K562 (cell line): Measurements from ENCODE around the gene SLC25A33. TPM values are rescaled to one million over a fixed set of nuclear protein-coding genes. Genes with fewer than 3 reads are reported as not detected.

ENCODE experiments used
- ATAC-seq: fragments of 200-7000 bp; cut with Tn5 transposase; 3 replicates; pipeline ENCODE4 v1.9.1; 2020; ENCODE audit warnings: moderate library complexity
- BruUV-seq: library from RNA; stranded (reverse); fragments of 400-500 nt; replicated peaks from 2 replicates; lab custom pipeline; 2021; lab: Mats Ljungman, UMichigan
- CTCF ChIA-PET: fragments of 300-600 bp; formaldehyde crosslinking; extraction: SDS; loops from one replicate; lab custom pipeline; 2021; ENCODE audit warnings: low intra/inter-chr PET ratio; lab: Yijun Ruan, JAX
- POLR2A ChIA-PET: fragments of 300-600, 350-650 bp; sonication (Branson Sonifier 250); formaldehyde crosslinking; extraction: SDS; loops from one replicate; lab custom pipeline; 2021; ENCODE audit warnings: antibody characterized with exemption, inconsistent platforms; lab: Yijun Ruan, JAX
- DNase-seq, 4 experiments: peaks; one replicate each; pipeline versions ENCODE4 v3.0.0 to v3.0.0-alpha.2; 2011 to 2018; ENCODE audit warnings: low spot score in 3 of 4, mixed read lengths in 3 of 4; ENCODE audit errors: extremely low read depth in 1 of 4
- FAIRE-seq: peaks from 2 replicates; lab custom pipeline; 2011; peaks lifted over from hg19 to GRCh38; lab: Jason Lieb, UNC
- H2AFZ ChIP-seq: 2 replicates; pipeline ENCODE4 v1.6.0; 2011; ENCODE audit warnings: low read depth, low read length, control low read depth, inconsistent platforms
- H3K27ac ChIP-seq: fragments of 200-600 bp; 3 replicates; pipeline ENCODE4 v1.8.0; 2011; ENCODE audit warnings: low read depth, mild to moderate bottlenecking, control low read depth, inconsistent platforms, low read length, moderate library complexity, mixed read lengths; ENCODE audit errors: extremely low read depth
- H3K27me3 ChIP-seq, 2 experiments: fragments of 300-600 bp in 1 of 2; 2 replicates in 1 of 2; 3 replicates in 1 of 2; pipeline versions ENCODE4 v1.6.0 to v1.8.0; 2011; ENCODE audit warnings: inconsistent platforms in 2 of 2, low read length in 2 of 2, mild to moderate bottlenecking in 1 of 2, mixed read lengths in 1 of 2, moderate library complexity in 1 of 2; ENCODE audit not compliant: control insufficient read depth in 2 of 2, insufficient read depth in 2 of 2
- H3K36me3 ChIP-seq: fragments of 300-600 bp; 3 replicates; pipeline ENCODE4 v1.8.0; 2011; ENCODE audit warnings: mild to moderate bottlenecking, low read length, inconsistent platforms; ENCODE audit not compliant: control insufficient read depth, insufficient read depth
- H3K4me1 ChIP-seq, 2 experiments: fragments of 200-600 bp in 1 of 2; replicated peaks in 1 of 2; 2 replicates in 1 of 2; 3 replicates in 1 of 2; pipeline versions ENCODE4 v1.5.1 to v1.8.0; 2011; ENCODE audit warnings: inconsistent platforms in 2 of 2, low read length in 2 of 2, mild to moderate bottlenecking in 1 of 2, mixed read lengths in 1 of 2, moderate library complexity in 1 of 2; ENCODE audit not compliant: control insufficient read depth in 2 of 2, insufficient read depth in 2 of 2
- H3K4me2 ChIP-seq: 2 replicates; pipeline ENCODE4 v1.6.1; 2011; ENCODE audit warnings: low read length, control low read depth, inconsistent platforms, mixed read lengths; ENCODE audit not compliant: insufficient read depth
- H3K4me3 ChIP-seq: fragments of 200-600 bp; sonication (generic), shearing (Covaris generic); 2 replicates; pipeline ENCODE4 v1.5.1; 2016; ENCODE audit warnings: control low read depth, inconsistent platforms
- H3K79me2 ChIP-seq: fragments of 200-600 bp; 3 replicates; pipeline ENCODE4 v1.8.0; 2011; ENCODE audit warnings: low read length, inconsistent platforms; ENCODE audit not compliant: control insufficient read depth, insufficient read depth
- H3K9ac ChIP-seq, 2 experiments: 2 replicates each; pipeline versions ENCODE4 v1.6.0 to v1.6.1; 2011; ENCODE audit warnings: low read depth in 2 of 2, low read length in 2 of 2, control low read depth in 1 of 2, inconsistent platforms in 1 of 2, mild to moderate bottlenecking in 1 of 2, mixed read lengths in 1 of 2; ENCODE audit not compliant: insufficient read depth in 1 of 2
- H3K9me1 ChIP-seq: one replicate; pipeline ENCODE4 v1.6.0; 2011; ENCODE audit warnings: inconsistent platforms, mild to moderate bottlenecking, low read length, moderate library complexity; ENCODE audit not compliant: control insufficient read depth, insufficient read depth
- H3K9me3 ChIP-seq: replicated peaks from 2 replicates; pipeline ENCODE4 v1.5.1; 2011; ENCODE audit warnings: low read depth, low read length, inconsistent platforms; ENCODE audit not compliant: control insufficient read depth, insufficient read depth
- H4K20me1 ChIP-seq: replicated peaks from 2 replicates; pipeline ENCODE4 v1.6.1; 2011; ENCODE audit warnings: low read length, inconsistent platforms, mixed read lengths; ENCODE audit not compliant: control insufficient read depth, insufficient read depth
- HIVEP1 ChIP-seq: fragments of 250-450 bp; sonication (Bioruptor Pico); IDR thresholded peaks from 2 replicates; pipeline ENCODE4 v1.4.0; 2020; ENCODE audit warnings: mild to moderate bottlenecking
- IRF2 ChIP-seq: sonication (generic); formaldehyde crosslinking; IDR thresholded peaks from 2 replicates; pipeline ENCODE4 v1.8.1; 2022; ENCODE audit warnings: mild to moderate bottlenecking, missing genetic modification reagents
- KAT7 ChIP-seq: sonication (generic); formaldehyde crosslinking; IDR thresholded peaks from 2 replicates; pipeline ENCODE4 v1.8.0; 2022; ENCODE audit warnings: missing genetic modification reagents, mild to moderate bottlenecking, borderline replicate concordance
- MYNN ChIP-seq, 2 experiments: sonication (generic); formaldehyde crosslinking in 1 of 2; IDR thresholded peaks; 2 replicates each; pipeline versions ENCODE4 v1.5.0 to v1.6.1; 2016 to 2020; ENCODE audit warnings: antibody characterized with exemption in 1 of 2, missing genetic modification reagents in 1 of 2
- NR4A1 ChIP-seq, 2 experiments: fragments of 250-450 bp in 1 of 2; fragments of 450-650 bp in 1 of 2; sonication (Bioruptor Pico) in 1 of 2; IDR thresholded peaks; 2 replicates each; pipeline versions ENCODE4 v1.4.0 to v1.6.1; 2016 to 2020; ENCODE audit warnings: mild to moderate bottlenecking in 2 of 2, missing compliant biosample characterization in 1 of 2, missing genetic modification characterization in 1 of 2, moderate library complexity in 1 of 2
- PHF21A ChIP-seq: fragments of 450-650 bp; IDR thresholded peaks from 2 replicates; pipeline ENCODE4 v1.6.1; 2017; ENCODE audit warnings: low read depth, borderline replicate concordance
- RFX5 ChIP-seq: IDR thresholded peaks from 2 replicates; pipeline ENCODE4 v1.6.1; 2011; ENCODE audit warnings: low read depth, mild to moderate bottlenecking, improper control_type of control experiment, low read length
- RUNX1 ChIP-seq: sonication (generic); IDR thresholded peaks from 2 replicates; pipeline ENCODE4 v1.6.1; 2016; ENCODE audit warnings: antibody characterized with exemption, low read depth
- SP2 ChIP-seq: IDR thresholded peaks from 2 replicates; pipeline ENCODE4 v1.6.1; 2011; ENCODE audit warnings: mild to moderate bottlenecking, low read depth, low read length, moderate library complexity; ENCODE audit not compliant: poor library complexity, severe bottlenecking; ENCODE audit errors: extremely low read depth
- ZBTB17 ChIP-seq: fragments of 450-650 bp; formaldehyde crosslinking; IDR thresholded peaks from 2 replicates; pipeline ENCODE4 v1.4.0; 2020; ENCODE audit warnings: mild to moderate bottlenecking
- ZBTB7A ChIP-seq: IDR thresholded peaks from 2 replicates; pipeline ENCODE4 v1.6.1; 2011; ENCODE audit warnings: low read depth, mild to moderate bottlenecking, low read length, moderate library complexity, borderline replicate concordance; ENCODE audit not compliant: control insufficient read depth
- ZBTB9 ChIP-seq: fragments of 450-650 bp; formaldehyde crosslinking; IDR thresholded peaks from 2 replicates; pipeline ENCODE4 v1.4.0; 2020; ENCODE audit warnings: mild to moderate bottlenecking, moderate library complexity
- ZNF274 ChIP-seq: IDR thresholded peaks from 2 replicates; pipeline ENCODE4 v1.6.1; 2011; ENCODE audit warnings: low read depth, mild to moderate bottlenecking, low read length, moderate library complexity, borderline replicate concordance
- ZNF282 ChIP-seq: sonication (generic); formaldehyde crosslinking; IDR thresholded peaks from 2 replicates; pipeline ENCODE4 v1.8.1; 2023; ENCODE audit warnings: missing genetic modification reagents
- WGBS: fragments of 100-300 bp; shearing (Covaris generic); methylation state at CpG from one replicate; pipeline ENCODE4 v1.1.6; 2016; ENCODE audit warnings: low coverage, mixed read lengths; ENCODE audit not compliant: insufficient coverage; ENCODE audit errors: missing lambda C conversion rate; 5-methylcytosine and 5-hydroxymethylcytosine counted together
- in situ Hi-C: fragments of 300-500 bp; cut with MboI; formaldehyde crosslinking; loops from 4 replicates; pipeline ENCODE4 v1.15.0; 2018; ENCODE audit warnings: inconsistent platforms, mixed read lengths
- intact Hi-C: fragments of 100-400 bp; cut with micrococcal nuclease; formaldehyde crosslinking; loops from 2 replicates; pipeline ENCODE4 v1.14.2; 2022
- polyA plus RNA-seq, 8 experiments: library from polyadenylated mRNA; depleted of rRNA in 4 of 8; stranded (reverse) in 5 of 8; unstranded in 3 of 8; fragments of >200 nt; fragmentation: Nextera tagmentation in 2 of 8; fragmentation: Illumina TruSeq in 1 of 8; extraction: Ambion mirVana in 2 of 8; extraction: Trizol in 1 of 8; gene quantifications; 2 replicates each; pipeline versions ENCODE4 v1.2.1 to v1.2.3, GENCODE V29; 2011 to 2014; ENCODE audit warnings: inconsistent platforms in 1 of 8, missing spikeins in 1 of 8
- total RNA-seq, 7 experiments: library from RNA; depleted of rRNA in 6 of 7; stranded (reverse); fragments of >200 nt in 6 of 7; fragmentation: Illumina TruSeq in 2 of 7; extraction: Trizol in 2 of 7; gene quantifications; 2 replicates each; pipeline versions ENCODE4 v1.2.1 to v1.2.3, GENCODE V29; 2011 to 2021; ENCODE audit warnings: low replicate concordance in 1 of 7

Gene SLC25A33
- total and polyA plus RNA-seq, 9 of the 15 experiments (the other 6 are each of a cell fraction or from before 2014, with no cell fraction given) = 3.2 to 23.5 (median 17.5) TPM

DNA sequence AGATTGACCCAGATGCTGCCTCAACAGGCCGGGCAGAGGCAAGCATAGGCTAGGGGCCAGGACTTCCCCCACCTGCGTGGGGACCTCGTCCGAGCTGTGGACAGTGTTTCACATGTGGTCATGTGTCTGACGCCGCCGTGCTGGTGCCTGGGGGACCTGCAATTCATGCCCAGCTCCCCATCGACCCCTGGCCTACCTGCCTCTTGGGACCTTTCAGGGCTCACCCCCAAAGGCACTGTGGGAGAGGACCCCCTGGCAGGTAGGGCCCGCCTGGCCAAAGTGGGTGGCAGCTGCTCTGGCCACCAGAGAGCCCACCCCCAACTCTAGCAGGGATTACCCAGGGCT lies 53.9 kb downstream of the SLC25A33 start:
- intact Hi-C loops (no loop called here), in situ Hi-C loops (no loop called here)
- Histone ChIP-seq H2AFZ (no peak overlapping the region), H3K27me3 (no peaks in the 10 kb centered on the region), H3K36me3 (peaks cover 57% of the 10 kb centered on the region; the same call in 2 of the 3 replicates), H3K4me3 (no peak overlapping the region), H3K9ac (peak overlapping the region in 1 of 2 experiments; percentile 88; a peak in 2 of 4 replicates), H3K4me2 (no peak overlapping the region), H3K79me2 (peaks cover 72% of the 10 kb centered on the region), H3K9me1 (peaks cover 28% of the 10 kb centered on the region), H3K9me3 (no peaks in the 10 kb centered on the region), H3K4me1 (peaks cover 34 to 83% of the 10 kb centered on the region in 2 experiments), H3K27ac (peak overlapping the region; percentile 21; the same call in 1 of the 3 replicates), H4K20me1 (peaks cover 60% of the 10 kb centered on the region)
- no peak for FAIRE-seq
- no peak for DNase-seq
- CTCF ChIA-PET = no interaction called here
- no peak for TF ChIP-seq KAT7
- no peak for TF ChIP-seq MYNN (IDR thresholded peaks at IDR 0.05)
- TF ChIP-seq MYNN (CRISPR knock-in tag; IDR thresholded peaks at IDR 0.05) = 0 out of 2 replicates have a peak, but pooled peaks have one; percentile 18
- no peak for TF ChIP-seq RFX5
- TF ChIP-seq ZNF282 (CRISPR knock-in tag) = 0 out of 2 replicates have a peak, but pooled peaks have one; percentile 11
- TF ChIP-seq IRF2 (CRISPR knock-in tag) = no peak
- TF ChIP-seq SP2 = no peak
- no peak for TF ChIP-seq ZNF274
- TF ChIP-seq HIVEP1 (CRISPR knock-in tag) = no peak
- 0 out of 2 replicates have a peak, but pooled peaks have one; percentile 26 for TF ChIP-seq NR4A1 (CRISPR knock-in tag; IDR thresholded peaks at IDR 0.05)
- TF ChIP-seq NR4A1 (tag; IDR thresholded peaks at IDR 0.05) = no peak
- peak; percentile 29; the same call in 1 of the 2 replicates for TF ChIP-seq RUNX1
- TF ChIP-seq ZBTB17 (CRISPR knock-in tag) = 0 out of 2 replicates have a peak, but pooled peaks have one; percentile 33
- TF ChIP-seq ZBTB9 = peak; percentile 27; the same call in 1 of the 2 replicates
- TF ChIP-seq ZBTB7A = no peak
- TF ChIP-seq PHF21A = no peak
- ATAC-seq = no peak
- WGBS = 30% methylated on average over 8 of the region's 9 CpGs
- BruUV-seq = no TSS peak
- POLR2A ChIA-PET = interaction anchor here (0.6 to 2.0 kb wide), 7 partner anchors 8 to 350 kb away, joined by 3 to 10 read pairs (median 4); partner anchors contain the start of genes LZIC, NMNAT1 and SLC25A33
